Endothelial cell of umbilical vein (primary cell): ENCODE data around the gene SGK1. TPM values are rescaled to one million over a fixed set of nuclear protein-coding genes. Genes with fewer than 3 reads are reported as not detected.
A peak's percentile ranks its signal among the peaks of the same experiment; 100 is the strongest.

Experiments used
- Bru-seq: library from RNA; stranded (reverse); fragments of 400-500 nt; gene quantifications from one replicate; lab custom pipeline; 2021; lab: Mats Ljungman, UMichigan
- BruChase-seq, 2 experiments: library from RNA; stranded (reverse); fragments of 400-500 nt; gene quantifications; one replicate each; lab custom pipeline; 2021; lab: Mats Ljungman, UMichigan
- BruUV-seq: library from RNA; stranded (reverse); fragments of 400-500 nt; replicated peaks from 2 replicates; lab custom pipeline; 2021; lab: Mats Ljungman, UMichigan
- CTCF ChIA-PET: fragments of 300-600, 350-600 bp; sonication (Branson Sonifier 250); formaldehyde crosslinking; loops from one replicate; lab custom pipeline; 2021; ENCODE audit warnings: antibody characterized with exemption, inconsistent platforms; lab: Charles Lee
- POLR2A ChIA-PET: fragments of 300-600, 350-600 bp; sonication (Branson Sonifier 250); formaldehyde crosslinking; loops from one replicate; lab custom pipeline; 2021; ENCODE audit warnings: antibody characterized with exemption, inconsistent platforms; lab: Charles Lee
- DNase-seq: peaks from one replicate; pipeline ENCODE4 v3.0.0-alpha.2; 2011; ENCODE audit warnings: low read depth, low spot score
- FAIRE-seq: peaks from 2 replicates; lab custom pipeline; 2011; peaks lifted over from hg19 to GRCh38; lab: Jason Lieb, UNC
- H2AFZ ChIP-seq: 2 replicates; pipeline ENCODE4 v1.6.0; 2012; ENCODE audit warnings: low read depth, low read length, control low read depth, inconsistent platforms
- H3K27ac ChIP-seq: 2 replicates; pipeline ENCODE4 v1.5.1; 2011; ENCODE audit warnings: low read depth, mild to moderate bottlenecking, control low read depth, low read length, moderate library complexity; ENCODE audit not compliant: insufficient read depth
- H3K27me3 ChIP-seq, 2 experiments: 2 replicates each; pipeline versions ENCODE4 v1.6.0 to v1.6.1; 2011; ENCODE audit warnings: low read length in 2 of 2, mixed read lengths in 1 of 2; ENCODE audit not compliant: control insufficient read depth in 2 of 2, insufficient read depth in 2 of 2
- H3K36me3 ChIP-seq, 2 experiments: 2 replicates in 1 of 2; 3 replicates in 1 of 2; pipeline ENCODE4 v1.5.1; 2011; ENCODE audit warnings: low read length in 2 of 2, mild to moderate bottlenecking in 1 of 2, moderate library complexity in 1 of 2; ENCODE audit not compliant: control insufficient read depth in 2 of 2, insufficient read depth in 2 of 2; ENCODE audit errors: extremely low read depth in 1 of 2
- H3K4me1 ChIP-seq: 3 replicates; pipeline ENCODE4 v1.5.1; 2011; ENCODE audit warnings: mild to moderate bottlenecking, low read length; ENCODE audit not compliant: control insufficient read depth, insufficient read depth; ENCODE audit errors: extremely low read depth
- H3K4me2 ChIP-seq: 2 replicates; pipeline ENCODE4 v1.6.1; 2011; ENCODE audit warnings: low read length, control low read depth, mixed read lengths; ENCODE audit not compliant: insufficient read depth
- H3K4me3 ChIP-seq, 3 experiments: fragments of 200-600 bp in 1 of 3; sonication (generic), shearing (Covaris generic) in 1 of 3; replicated peaks in 1 of 3; 2 replicates each; pipeline ENCODE4 v1.5.1; 2011 to 2016; ENCODE audit warnings: control low read depth in 3 of 3, low read length in 3 of 3, mild to moderate bottlenecking in 2 of 3, inconsistent platforms in 1 of 3, low read depth in 1 of 3, moderate library complexity in 1 of 3; ENCODE audit not compliant: insufficient read depth in 1 of 3
- H3K79me2 ChIP-seq: 2 replicates; pipeline ENCODE4 v1.6.0; 2012; ENCODE audit warnings: low read length, inconsistent platforms; ENCODE audit not compliant: control insufficient read depth, insufficient read depth
- H3K9ac ChIP-seq: replicated peaks from 2 replicates; pipeline ENCODE3; 2011; ENCODE audit warnings: low read length, control low read depth; ENCODE audit not compliant: insufficient read depth; ENCODE audit errors: extremely low read depth
- H3K9me1 ChIP-seq: replicated peaks from 3 replicates; pipeline ENCODE4 v1.6.0; 2011; ENCODE audit warnings: mild to moderate bottlenecking, low read length; ENCODE audit not compliant: control insufficient read depth, insufficient read depth; ENCODE audit errors: extremely low read depth
- H3K9me3 ChIP-seq: replicated peaks from 2 replicates; pipeline ENCODE4 v1.5.1; 2012; ENCODE audit warnings: low read length, inconsistent platforms; ENCODE audit not compliant: control insufficient read depth, insufficient read depth
- H4K20me1 ChIP-seq: replicated peaks from 2 replicates; pipeline ENCODE3; 2011; ENCODE audit warnings: mild to moderate bottlenecking, low read length; ENCODE audit not compliant: control insufficient read depth, insufficient read depth; ENCODE audit errors: extremely low read depth
- EZH2 ChIP-seq: IDR thresholded peaks from 2 replicates; pipeline ENCODE4 v1.6.1; 2012; ENCODE audit warnings: borderline replicate concordance, low read depth, mild to moderate bottlenecking, moderate library complexity, low read length, inconsistent platforms; ENCODE audit not compliant: severe bottlenecking
- FOS ChIP-seq: IDR thresholded peaks from 2 replicates; pipeline ENCODE4 v1.6.1; 2011; ENCODE audit warnings: mild to moderate bottlenecking, low read length, moderate library complexity, borderline replicate concordance; ENCODE audit not compliant: insufficient read depth
- GATA2 ChIP-seq: IDR thresholded peaks from 2 replicates; pipeline ENCODE4 v1.7.0; 2011; ENCODE audit warnings: low read depth, mild to moderate bottlenecking, moderate library complexity, mixed read lengths, low read length; ENCODE audit not compliant: insufficient read length, insufficient read depth
- dilution Hi-C: fragments of 300-500 bp; cut with MboI; formaldehyde crosslinking; loops from one replicate; pipeline ENCODE4 v1.15.0; 2019; ENCODE audit warnings: low sequenced_read_pairs; ENCODE audit not compliant: extremely low pct_ligation_motif_present
- intact Hi-C: fragments of 100-400 bp; cut with micrococcal nuclease; formaldehyde crosslinking; loops from one replicate; pipeline ENCODE4 v1.10.0; 2022
- long read RNA-seq: library from polyadenylated mRNA; stranded (forward); transcript quantifications from one replicate; pipeline ENCODE4 v2.0.0, GENCODE V29; 2021
- polyA minus RNA-seq, 3 experiments: library from RNA; depleted of rRNA, polyadenylated mRNA; stranded (reverse); fragments of >200 nt; gene quantifications; 1 replicate in 1 of 3; 2 replicates in 2 of 3; pipeline ENCODE4 v1.2.3, GENCODE V29; 2011
- polyA plus RNA-seq, 4 experiments: library from polyadenylated mRNA; depleted of rRNA in 3 of 4; stranded (reverse) in 3 of 4; unstranded in 1 of 4; fragments of >200 nt; gene quantifications; 2 replicates each; pipeline versions ENCODE4 v1.2.1 to v1.2.3, GENCODE V29; 2011 to 2012; ENCODE audit warnings: missing spikeins in 1 of 4
- total RNA-seq: library from RNA; stranded (reverse); gene quantifications from 2 replicates; pipeline ENCODE4 v1.2.3, GENCODE V29; 2021

The SGK1 gene
- total RNA-seq (121 and 150 TPM in 2 replicates), polyA plus RNA-seq (113 and 128 TPM in 2 replicates), polyA minus RNA-seq (120 and 155 TPM in 2 replicates), Bru-seq, nascent RNA (percentile 68 among the genes with signal in this experiment), BruChase-seq, experiment 1, labeled RNA remaining after a 6-hour chase (percentile 41 among the genes with signal in this experiment), BruChase-seq, experiment 2, labeled RNA remaining after a 2-hour chase (percentile 57 among the genes with signal in this experiment)
- 241 and 247 TPM in 2 replicates for polyA plus RNA-seq (2011; cell fraction: cytosol; rRNA removed)
- polyA plus RNA-seq (2011; cell fraction: nucleus; rRNA removed), result 531 and 683 TPM in 2 replicates
- polyA plus RNA-seq (2012), result 220 and 382 TPM in 2 replicates
- 310 TPM for polyA minus RNA-seq (2011; cell fraction: cytosol; rRNA and poly(A)+ RNA removed)
- 266 and 294 TPM in 2 replicates for polyA minus RNA-seq (2011; cell fraction: nucleus; rRNA and poly(A)+ RNA removed)
- long read RNA-seq, transcript SGK1-205 (12 exons, 2,686 nt), result major isoform, 83 of 194 reads
- long read RNA-seq, transcript SGK1-201 (12 exons, 2,401 nt), result minor isoform, 66 of 194 reads
- long read RNA-seq, partial matches to known transcripts, result 11 of 194 reads
- long read RNA-seq, other reads (novel, unspliced or antisense), result 29 of 194 reads

GRCh38 chr6:134317471-134318131 lies at the start of gene SGK1:
Gene SGK1, minus strand, starts transcription at chr6:134318112. Its CDS starts 652 bp downstream, at chr6:134317460.
- no peaks in the 10 kb centered on the region for H3K9me1 ChIP-seq
- POLR2A ChIA-PET, result interaction anchor here (0.8 kb wide), 1 partner anchor 19 kb away, joined by 3 read pairs; no protein-coding TSS in a partner anchor
- peak within 1 kb of the TSS; percentile 74 for H2AFZ ChIP-seq
- peak within 1 kb of the TSS; percentile 64 for H3K4me2 ChIP-seq
- intact Hi-C loops (loop anchor here (1.0 to 5.0 kb wide), 2 partner anchors 18 to 95 kb away; no protein-coding TSS in a partner anchor), dilution Hi-C loops (no loop called here)
- FAIRE-seq (no peak), DNase-seq (peak; percentile 29)
- H3K4me1 ChIP-seq, result peaks cover 6% of the 10 kb centered on the region
- H3K36me3 ChIP-seq, result no peaks in the 10 kb centered on the region
- CTCF ChIA-PET, result interaction anchor here (0.9 to 2.0 kb wide), 11 partner anchors 8 to 505 kb away, joined by 3 to 9 read pairs (median 4); no protein-coding TSS in a partner anchor
- no peaks in the 10 kb centered on the region for H3K79me2 ChIP-seq
- no peak within 1 kb of the TSS for H3K27ac ChIP-seq
- no peaks in the 10 kb centered on the region for H4K20me1 ChIP-seq
- no TSS peak for BruUV-seq
- no peaks in the 10 kb centered on the region for H3K9me3 ChIP-seq
- H3K27me3 ChIP-seq, result no peaks in the 10 kb centered on the region
- H3K9ac ChIP-seq, result peak within 1 kb of the TSS; percentile 21
- peak within 1 kb of the TSS; percentile 45 to 64 (median 53) for H3K4me3 ChIP-seq
- no peak for TF ChIP-seq EZH2

- Histone ChIP-seq H3K4me3 (no peak overlapping the region), H3K79me2 (no peaks in the 10 kb centered on the region), H3K9me1 (no peaks in the 10 kb centered on the region), H4K20me1 (no peaks in the 10 kb centered on the region), H3K4me1 (no peaks in the 10 kb centered on the region), H2AFZ (no peak overlapping the region), H3K9ac (no peak overlapping the region), H3K27ac (no peak overlapping the region), H3K36me3 (no peaks in the 10 kb centered on the region), H3K4me2 (no peak overlapping the region), H3K9me3 (no peaks in the 10 kb centered on the region), H3K27me3 (no peaks in the 10 kb centered on the region)
- DNase-seq (peak; percentile 17), FAIRE-seq (peak; percentile 24)
- TF ChIP-seq EZH2, result no peak
- TF ChIP-seq FOS, result peak; percentile 82
- peak; percentile 24 for TF ChIP-seq GATA2
- ChIA-PET CTCF (interaction anchor here (0.9 to 1.4 kb wide), 4 partner anchors 9 to 277 kb away, joined by 3 to 4 read pairs (median 3); no protein-coding TSS in a partner anchor), POLR2A (no interaction called here)
- intact Hi-C loops (no loop called here), dilution Hi-C loops (no loop called here)
- no TSS peak for BruUV-seq
Observed at GRCh38 chr6:134363323-134364039, 45.6 kb upstream of the SGK1 start.
